Lung (tissue), 12 donors: ENCODE data around the gene SPINDOC. TPM values are rescaled to one million over a fixed set of nuclear protein-coding genes. Genes with fewer than 3 reads are reported as not detected.

Experiments used
- ATAC-seq: fragments of 200-7000 bp; cut with Tn5 transposase; one replicate; pipeline ENCODE4 v1.9.1; 2020; ENCODE audit warnings: moderate number of reproducible peaks; ENCODE audit not compliant: insufficient read depth, low FRiP score
- DNase-seq, 3 donors: peaks; one replicate each; pipeline ENCODE4 v3.0.0-alpha.2; 2013 to 2017
- H3K27ac ChIP-seq, 2 donors: one replicate each; pipeline ENCODE4 v1.5.1; 2013; ENCODE audit warnings: mild to moderate bottlenecking in 2 of 2, moderate library complexity in 2 of 2, control low read depth in 1 of 2, inconsistent platforms in 1 of 2, low read depth in 1 of 2, low read length in 1 of 2
- H3K27me3 ChIP-seq, 3 donors: one replicate each; pipeline ENCODE4 v1.5.1; 2013; ENCODE audit warnings: low read length in 2 of 3; ENCODE audit not compliant: control insufficient read depth in 3 of 3, insufficient read depth in 3 of 3
- H3K36me3 ChIP-seq, 4 donors: one replicate each; pipeline ENCODE4 v1.5.1; 2013; ENCODE audit warnings: low read length in 4 of 4, mild to moderate bottlenecking in 1 of 4, moderate library complexity in 1 of 4; ENCODE audit not compliant: control insufficient read depth in 4 of 4, insufficient read depth in 4 of 4
- H3K4me1 ChIP-seq, 5 donors: one replicate each; pipeline ENCODE4 v1.5.1; 2013; ENCODE audit warnings: low read length in 5 of 5, mild to moderate bottlenecking in 2 of 5, moderate library complexity in 1 of 5; ENCODE audit not compliant: control insufficient read depth in 5 of 5, insufficient read depth in 5 of 5
- H3K4me3 ChIP-seq: one replicate; pipeline ENCODE4 v1.5.1; 2013; ENCODE audit warnings: mild to moderate bottlenecking, control low read depth, moderate library complexity
- H3K9ac ChIP-seq, 2 donors: one replicate each; pipeline ENCODE4 v1.5.1; 2013; ENCODE audit warnings: low read length in 2 of 2, control low read depth in 1 of 2; ENCODE audit not compliant: insufficient read depth in 1 of 2
- H3K9me3 ChIP-seq, 4 donors: one replicate each; pipeline ENCODE4 v1.5.1; 2013; ENCODE audit warnings: low read length in 3 of 4, mild to moderate bottlenecking in 1 of 4, moderate library complexity in 1 of 4; ENCODE audit not compliant: control insufficient read depth in 4 of 4, insufficient read depth in 3 of 4
- CTCF ChIP-seq: IDR thresholded peaks from 2 replicates; pipeline ENCODE4 v1.5.1; 2012; ENCODE audit warnings: mild to moderate bottlenecking; ENCODE audit errors: control extremely low read depth, extremely low read depth
- WGBS, 2 donors: extraction: QIAGEN DNeasy Blood & Tissue Kit; methylation state at CpG; one replicate each; pipeline ENCODE4 v1.1.7; 2013; 5-methylcytosine and 5-hydroxymethylcytosine counted together
- polyA plus RNA-seq, 2 donors: library from polyadenylated mRNA; stranded (reverse); fragments of 200-250 nt; gene quantifications; one replicate each; pipeline ENCODE4 v1.2.1, GENCODE V29; 2013
- total RNA-seq, 2 donors: library from RNA; depleted of rRNA in 1 of 2; stranded (reverse); fragments of >200 nt in 1 of 2; gene quantifications; one replicate each; pipeline ENCODE4 v1.2.1, GENCODE V29; 2014 to 2021
- donor health status: control.
- donor health status: control.
- donor health status: Bipolar disorder and iron deficiency.
- donor health status: healthy.
- donor health status: DM: yes; HTN: yes; CAD: no.

SPINDOC gene
- total and polyA plus RNA-seq, 4 donors: 9.9 to 23.9 (median 14.2) TPM

GRCh38 chr11:63767267-63767564 lies 46.0 kb upstream of the SPINDOC start:
- peaks cover 0 to 9% (median 0%) of the 10 kb centered on the region in 3 donors for H3K27me3 ChIP-seq
- ATAC-seq (no peak), DNase-seq (no peak)
- no peak overlapping the region for H3K9ac ChIP-seq
- H3K4me3 ChIP-seq: no peak overlapping the region
- no peak for TF ChIP-seq CTCF
- H3K36me3 ChIP-seq: peaks cover 0 to 10% (median 0%) of the 10 kb centered on the region in 4 donors
- no peaks in the 10 kb centered on the region for H3K9me3 ChIP-seq
- H3K27ac ChIP-seq: peak overlapping the region in 1 of 2 donors; percentile 65
- WGBS, 2 donors: 19 to 23% methylated on average over 4 of the region's 4 CpGs
- H3K4me1 ChIP-seq: peaks cover 0 to 57% (median 9%) of the 10 kb centered on the region in 5 donors

GRCh38 chr11:63767565-63768236 lies 45.6 kb upstream of the SPINDOC start:
- no peak for TF ChIP-seq CTCF
- Histone ChIP-seq H3K27ac (peak overlapping the region; percentile 73 to 78), H3K27me3 (peaks cover 0 to 9% (median 0%) of the 10 kb centered on the region in 3 donors), H3K9ac (peak overlapping the region in 1 of 2 donors; percentile 55), H3K36me3 (peaks cover 0 to 9% (median 0%) of the 10 kb centered on the region in 4 donors), H3K9me3 (no peaks in the 10 kb centered on the region), H3K4me1 (peaks cover 0 to 53% (median 6%) of the 10 kb centered on the region in 5 donors), H3K4me3 (peak overlapping the region; percentile 47)
- 0% methylated on average over 34 of the region's 34 CpGs for WGBS, 2 donors
- ATAC-seq: peak; percentile 39
- DNase-seq: peak; percentile 64 to 87 (median 86)

DNA sequence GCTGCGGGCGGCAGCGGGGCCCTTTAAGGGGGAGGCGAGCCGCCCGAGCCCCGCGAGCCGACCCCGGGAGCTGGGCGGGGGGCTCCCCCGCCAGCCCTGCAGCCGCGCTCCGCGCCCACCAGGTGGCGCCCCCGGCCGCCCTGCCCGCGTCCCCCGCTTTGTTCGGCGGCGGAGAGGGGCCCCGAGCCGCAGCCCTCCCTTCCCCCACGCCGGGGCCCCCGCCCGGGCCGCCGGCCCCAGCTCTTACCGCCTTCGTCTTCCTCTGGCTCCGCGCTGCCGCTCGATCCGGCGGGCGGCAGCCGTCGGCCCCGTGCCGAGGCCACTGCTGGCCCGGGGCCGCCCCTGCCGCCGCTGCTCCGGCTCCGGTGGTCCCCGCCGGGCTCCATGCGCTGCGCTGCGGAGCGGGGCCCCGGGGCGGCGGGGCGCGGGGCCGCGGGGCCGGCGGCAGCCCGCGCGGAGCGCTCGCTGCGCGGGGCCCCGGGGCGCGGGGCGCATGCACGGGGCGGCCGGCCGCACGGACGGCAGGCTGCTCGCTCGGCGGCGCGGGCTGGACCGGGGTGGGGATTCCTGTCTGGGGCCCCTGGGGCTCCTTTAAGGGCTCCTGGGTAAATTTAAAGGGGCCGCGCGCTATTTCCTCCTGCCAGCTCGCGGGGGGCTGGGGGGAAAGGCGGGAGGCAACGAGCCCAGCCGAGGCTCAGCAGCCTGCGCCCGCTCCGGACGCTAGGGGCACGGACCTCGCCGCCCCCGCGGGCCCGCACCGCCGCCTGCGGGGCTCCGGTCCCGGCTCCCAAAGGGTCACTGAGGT lies 44.8 kb upstream of the SPINDOC start, which contains the start of gene ZFTA:
Gene ZFTA, minus strand, starts transcription at position 539 of the 805 bp plus-strand sequence. Its CDS starts 153 bp downstream, at position 386.
- peaks cover 0 to 9% (median 0%) of the 10 kb centered on the region in 3 donors for H3K27me3 ChIP-seq
- peak within 1 kb of the TSS; percentile 59 for H3K4me3 ChIP-seq
- 1% methylated on average over 83 to 113 of the region's 113 CpGs for WGBS, 2 donors
- DNase-seq (peak; percentile 80 to 84 (median 83)), ATAC-seq (peak; percentile 20)
- H3K9me3 ChIP-seq: no peaks in the 10 kb centered on the region
- H3K9ac ChIP-seq: peak within 1 kb of the TSS in 1 of 2 donors; percentile 55
- peak within 1 kb of the TSS; percentile 73 to 78 for H3K27ac ChIP-seq
- H3K36me3 ChIP-seq: peaks cover 0 to 7% (median 0%) of the 10 kb centered on the region in 4 donors
- peaks cover 0 to 45% (median 4%) of the 10 kb centered on the region in 5 donors for H3K4me1 ChIP-seq
- peak; percentile 53 for TF ChIP-seq CTCF
